Endothelial cell of umbilical vein (primary cell): ENCODE measurements around the gene SLFN14. TPM values are rescaled to one million over a fixed set of nuclear protein-coding genes. Genes with fewer than 3 reads are reported as not detected.

Experiments used
- BruUV-seq: library from RNA; stranded (reverse); fragments of 400-500 nt; replicated peaks from 2 replicates; lab custom pipeline; 2021; lab: Mats Ljungman, UMichigan
- CTCF ChIA-PET: fragments of 300-600, 350-600 bp; sonication (Branson Sonifier 250); formaldehyde crosslinking; loops from one replicate; lab custom pipeline; 2021; ENCODE audit warnings: antibody characterized with exemption, inconsistent platforms; lab: Charles Lee
- POLR2A ChIA-PET: fragments of 300-600, 350-600 bp; sonication (Branson Sonifier 250); formaldehyde crosslinking; loops from one replicate; lab custom pipeline; 2021; ENCODE audit warnings: antibody characterized with exemption, inconsistent platforms; lab: Charles Lee
- DNase-seq: peaks from one replicate; pipeline ENCODE4 v3.0.0-alpha.2; 2011; ENCODE audit warnings: low read depth, low spot score
- FAIRE-seq: peaks from 2 replicates; lab custom pipeline; 2011; peaks lifted over from hg19 to GRCh38; lab: Jason Lieb, UNC
- H2AFZ ChIP-seq: 2 replicates; pipeline ENCODE4 v1.6.0; 2012; ENCODE audit warnings: low read depth, low read length, control low read depth, inconsistent platforms
- H3K27ac ChIP-seq: 2 replicates; pipeline ENCODE4 v1.5.1; 2011; ENCODE audit warnings: low read depth, mild to moderate bottlenecking, control low read depth, low read length, moderate library complexity; ENCODE audit not compliant: insufficient read depth
- H3K27me3 ChIP-seq, 2 experiments: 2 replicates each; pipeline versions ENCODE4 v1.6.0 to v1.6.1; 2011; ENCODE audit warnings: low read length in 2 of 2, mixed read lengths in 1 of 2; ENCODE audit not compliant: control insufficient read depth in 2 of 2, insufficient read depth in 2 of 2
- H3K36me3 ChIP-seq, 2 experiments: 2 replicates in 1 of 2; 3 replicates in 1 of 2; pipeline ENCODE4 v1.5.1; 2011; ENCODE audit warnings: low read length in 2 of 2, mild to moderate bottlenecking in 1 of 2, moderate library complexity in 1 of 2; ENCODE audit not compliant: control insufficient read depth in 2 of 2, insufficient read depth in 2 of 2; ENCODE audit errors: extremely low read depth in 1 of 2
- H3K4me1 ChIP-seq: 3 replicates; pipeline ENCODE4 v1.5.1; 2011; ENCODE audit warnings: mild to moderate bottlenecking, low read length; ENCODE audit not compliant: control insufficient read depth, insufficient read depth; ENCODE audit errors: extremely low read depth
- H3K4me2 ChIP-seq: 2 replicates; pipeline ENCODE4 v1.6.1; 2011; ENCODE audit warnings: low read length, control low read depth, mixed read lengths; ENCODE audit not compliant: insufficient read depth
- H3K4me3 ChIP-seq, 3 experiments: fragments of 200-600 bp in 1 of 3; sonication (generic), shearing (Covaris generic) in 1 of 3; replicated peaks in 1 of 3; 2 replicates each; pipeline ENCODE4 v1.5.1; 2011 to 2016; ENCODE audit warnings: control low read depth in 3 of 3, low read length in 3 of 3, mild to moderate bottlenecking in 2 of 3, inconsistent platforms in 1 of 3, low read depth in 1 of 3, moderate library complexity in 1 of 3; ENCODE audit not compliant: insufficient read depth in 1 of 3
- H3K79me2 ChIP-seq: 2 replicates; pipeline ENCODE4 v1.6.0; 2012; ENCODE audit warnings: low read length, inconsistent platforms; ENCODE audit not compliant: control insufficient read depth, insufficient read depth
- H3K9ac ChIP-seq: replicated peaks from 2 replicates; pipeline ENCODE3; 2011; ENCODE audit warnings: low read length, control low read depth; ENCODE audit not compliant: insufficient read depth; ENCODE audit errors: extremely low read depth
- H3K9me1 ChIP-seq: replicated peaks from 3 replicates; pipeline ENCODE4 v1.6.0; 2011; ENCODE audit warnings: mild to moderate bottlenecking, low read length; ENCODE audit not compliant: control insufficient read depth, insufficient read depth; ENCODE audit errors: extremely low read depth
- H3K9me3 ChIP-seq: replicated peaks from 2 replicates; pipeline ENCODE4 v1.5.1; 2012; ENCODE audit warnings: low read length, inconsistent platforms; ENCODE audit not compliant: control insufficient read depth, insufficient read depth
- H4K20me1 ChIP-seq: replicated peaks from 2 replicates; pipeline ENCODE3; 2011; ENCODE audit warnings: mild to moderate bottlenecking, low read length; ENCODE audit not compliant: control insufficient read depth, insufficient read depth; ENCODE audit errors: extremely low read depth
- CTCF ChIP-seq, 2 donors: IDR thresholded peaks; 1 replicate in 1 of 2; 2 replicates in 1 of 2; pipeline ENCODE4 v1.5.1; 2011; ENCODE audit warnings: low read length in 2 of 2, mild to moderate bottlenecking in 2 of 2, moderate library complexity in 2 of 2, control low read depth in 1 of 2, inconsistent platforms in 1 of 2, low read depth in 1 of 2; ENCODE audit not compliant: insufficient read depth in 1 of 2; ENCODE audit errors: extremely low read depth in 1 of 2
- EZH2 ChIP-seq: IDR thresholded peaks from 2 replicates; pipeline ENCODE4 v1.6.1; 2012; ENCODE audit warnings: borderline replicate concordance, low read depth, mild to moderate bottlenecking, moderate library complexity, low read length, inconsistent platforms; ENCODE audit not compliant: severe bottlenecking
- FOS ChIP-seq: IDR thresholded peaks from 2 replicates; pipeline ENCODE4 v1.6.1; 2011; ENCODE audit warnings: mild to moderate bottlenecking, low read length, moderate library complexity, borderline replicate concordance; ENCODE audit not compliant: insufficient read depth
- GATA2 ChIP-seq: IDR thresholded peaks from 2 replicates; pipeline ENCODE4 v1.7.0; 2011; ENCODE audit warnings: low read depth, mild to moderate bottlenecking, moderate library complexity, mixed read lengths, low read length; ENCODE audit not compliant: insufficient read length, insufficient read depth
- JUN ChIP-seq: IDR thresholded peaks from 2 replicates; pipeline ENCODE4 v1.6.1; 2011; ENCODE audit warnings: borderline replicate concordance, low read depth; ENCODE audit not compliant: insufficient read length, insufficient read depth
- MAX ChIP-seq: IDR thresholded peaks from 2 replicates; pipeline ENCODE4 v1.6.1; 2011; ENCODE audit not compliant: insufficient read depth, insufficient read length
- MYC ChIP-seq: IDR thresholded peaks from one replicate; pipeline ENCODE4 v1.6.1; 2011; ENCODE audit warnings: mild to moderate bottlenecking, low read depth, low read length
- POLR2A ChIP-seq: IDR thresholded peaks from 2 replicates; pipeline ENCODE4 v1.6.1; 2012; ENCODE audit warnings: low read depth, mild to moderate bottlenecking, control low read depth, low read length
- POLR2AphosphoS5 ChIP-seq: IDR thresholded peaks from 2 replicates; pipeline ENCODE4 v1.6.1; 2012; ENCODE audit warnings: low read depth, mild to moderate bottlenecking, control low read depth, low read length, moderate library complexity; ENCODE audit not compliant: insufficient read depth
- dilution Hi-C: fragments of 300-500 bp; cut with MboI; formaldehyde crosslinking; loops from one replicate; pipeline ENCODE4 v1.15.0; 2019; ENCODE audit warnings: low sequenced_read_pairs; ENCODE audit not compliant: extremely low pct_ligation_motif_present
- intact Hi-C: fragments of 100-400 bp; cut with micrococcal nuclease; formaldehyde crosslinking; loops from one replicate; pipeline ENCODE4 v1.10.0; 2022
- polyA plus RNA-seq, 4 experiments: library from polyadenylated mRNA; depleted of rRNA in 3 of 4; stranded (reverse) in 3 of 4; unstranded in 1 of 4; fragments of >200 nt; gene quantifications; 2 replicates each; pipeline versions ENCODE4 v1.2.1 to v1.2.3, GENCODE V29; 2011 to 2012; ENCODE audit warnings: missing spikeins in 1 of 4
- total RNA-seq: library from RNA; stranded (reverse); gene quantifications from 2 replicates; pipeline ENCODE4 v1.2.3, GENCODE V29; 2021

The SLFN14 gene
- total and polyA plus RNA-seq, 2 donors (not counting 3 experiments of a cell fraction or from before 2014, with no cell fraction given): not detected

GRCh38 chr17:35545150-35545549 is 15.5 kb downstream of the SLFN14 start:
- FAIRE-seq: no peak
- no TSS peak for BruUV-seq
- POLR2A ChIA-PET: no interaction called here
- peaks cover 13 to 28% of the 10 kb centered on the region in 2 experiments for H3K27me3 ChIP-seq
- intact Hi-C loops (loop anchor here (10.0 kb wide), 2 partner anchors 560 to 1130 kb away; partner anchors contain the start of gene LIG3), dilution Hi-C loops (loop anchor here (25.0 kb wide), 1 partner anchor 233 kb away; no protein-coding TSS in a partner anchor)
- H3K9me3 ChIP-seq: no peaks in the 10 kb centered on the region
- no peak overlapping the region for H3K4me2 ChIP-seq
- DNase-seq: no peak
- H3K36me3 ChIP-seq: no peaks in the 10 kb centered on the region
- H3K4me3 ChIP-seq: no peak overlapping the region
- no peak overlapping the region for H2AFZ ChIP-seq
- CTCF ChIA-PET: no interaction called here
- H3K27ac ChIP-seq: no peak overlapping the region
- no peak overlapping the region for H3K9ac ChIP-seq
- no peaks in the 10 kb centered on the region for H3K79me2 ChIP-seq
- TF ChIP-seq GATA2 (no peak), POLR2A (no peak), MYC (no peak), JUN (no peak), MAX (no peak), EZH2 (no peak), FOS (peak; percentile 19), POLR2AphosphoS5 (no peak), CTCF (IDR thresholded peaks at IDR 0.05; ENCODE audit: extremely low read depth in 1 of 2, insufficient read depth in 1 of 2, low read depth in 1 of 2, low read length in 2 of 2) (no peak)
- no peaks in the 10 kb centered on the region for H4K20me1 ChIP-seq
- no peaks in the 10 kb centered on the region for H3K9me1 ChIP-seq
- peaks cover 30% of the 10 kb centered on the region for H3K4me1 ChIP-seq
